IMR-90 (cell line): ENCODE data around the gene CNGB1.

Source experiments
- BHLHE40 ChIP-seq: fragments of 150-350 bp; IDR thresholded peaks from 2 replicates; pipeline ENCODE4 v1.6.1; 2016; ENCODE audit warnings: mild to moderate bottlenecking, low read depth, low read length
- CEBPB ChIP-seq: IDR thresholded peaks from 2 replicates; pipeline ENCODE4 v1.6.1; 2012; ENCODE audit warnings: low read depth, low read length, improper control_type of control experiment
- CHD1 ChIP-seq: IDR thresholded peaks from 2 replicates; pipeline ENCODE4 v1.6.1; 2012; ENCODE audit warnings: low read depth, low read length, improper control_type of control experiment
- CTCF ChIP-seq: conservative IDR thresholded peaks from 2 replicates; pipeline ENCODE4 v1.5.1; 2012; ENCODE audit warnings: mild to moderate bottlenecking, low read depth, low read length, improper control_type of control experiment
- FOS ChIP-seq: fragments of 150-350 bp; IDR thresholded peaks from 2 replicates; pipeline ENCODE4 v1.6.1; 2016; ENCODE audit warnings: low read depth, low read length
- MXI1 ChIP-seq: IDR thresholded peaks from 2 replicates; pipeline ENCODE4 v1.6.1; 2012; ENCODE audit warnings: low read depth, mild to moderate bottlenecking, low read length, moderate library complexity, borderline replicate concordance
- NFE2L2 ChIP-seq: fragments of 150-350 bp; IDR thresholded peaks from 2 replicates; pipeline ENCODE4 v1.6.1; 2016; ENCODE audit warnings: low read depth, mild to moderate bottlenecking, low read length
- POLR2A ChIP-seq: IDR thresholded peaks from 2 replicates; pipeline ENCODE4 v1.6.1; 2012; ENCODE audit warnings: mild to moderate bottlenecking, low read depth, low read length
- RFX5 ChIP-seq: IDR thresholded peaks from 2 replicates; pipeline ENCODE4 v1.8.0; 2012; ENCODE audit warnings: low read depth, mild to moderate bottlenecking, low read length, moderate library complexity
- SMC3 ChIP-seq: fragments of 150-350 bp; IDR thresholded peaks from 2 replicates; pipeline ENCODE4 v1.6.1; 2016; ENCODE audit warnings: low read depth, mild to moderate bottlenecking, antibody characterized with exemption, low read length, moderate library complexity
- TF ChIP-seq, protein P1 (sequence below): fragments of 150-350 bp; IDR thresholded peaks from 2 replicates; pipeline ENCODE4 v1.6.1; 2016; ENCODE audit warnings: low read depth, mild to moderate bottlenecking, low read length, moderate library complexity, borderline replicate concordance

DNA sequence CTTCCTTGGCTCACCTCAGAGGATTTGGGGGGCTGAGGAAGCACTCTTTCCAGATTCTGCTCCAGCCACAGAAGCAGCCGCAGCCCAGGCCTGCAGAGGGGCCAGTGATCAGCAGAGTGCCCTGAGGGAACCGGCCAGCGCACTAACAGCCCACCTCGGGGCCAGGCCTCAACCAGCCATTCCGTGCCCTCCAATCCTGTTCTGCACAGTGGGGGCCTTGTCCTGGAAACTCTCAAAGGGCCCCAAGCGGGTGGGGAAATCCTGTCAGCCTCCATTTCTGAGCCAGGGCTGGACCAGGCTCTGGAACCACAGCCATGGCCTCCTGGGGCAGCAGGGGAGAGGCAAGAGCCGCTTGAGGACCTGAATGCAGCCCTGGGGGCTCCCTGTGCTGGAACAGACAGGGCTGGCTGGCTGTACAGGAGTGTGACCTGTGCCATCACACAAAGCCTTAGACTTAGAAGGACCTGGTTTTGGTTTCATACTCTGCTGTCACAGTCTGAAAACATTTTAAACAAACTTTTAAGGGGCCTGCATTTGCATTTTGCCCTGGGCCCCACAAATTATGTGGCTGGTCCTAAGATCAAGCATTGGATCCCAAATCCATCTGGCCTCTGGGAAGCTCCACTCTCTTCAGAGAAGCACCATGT lies 10.0 kb downstream of the CNGB1 start:
- no peak for TF ChIP-seq CTCF
- TF ChIP-seq POLR2A: no peak
- TF ChIP-seq MXI1: no peak
- no peak for TF ChIP-seq CEBPB
- TF ChIP-seq, protein P1, sequence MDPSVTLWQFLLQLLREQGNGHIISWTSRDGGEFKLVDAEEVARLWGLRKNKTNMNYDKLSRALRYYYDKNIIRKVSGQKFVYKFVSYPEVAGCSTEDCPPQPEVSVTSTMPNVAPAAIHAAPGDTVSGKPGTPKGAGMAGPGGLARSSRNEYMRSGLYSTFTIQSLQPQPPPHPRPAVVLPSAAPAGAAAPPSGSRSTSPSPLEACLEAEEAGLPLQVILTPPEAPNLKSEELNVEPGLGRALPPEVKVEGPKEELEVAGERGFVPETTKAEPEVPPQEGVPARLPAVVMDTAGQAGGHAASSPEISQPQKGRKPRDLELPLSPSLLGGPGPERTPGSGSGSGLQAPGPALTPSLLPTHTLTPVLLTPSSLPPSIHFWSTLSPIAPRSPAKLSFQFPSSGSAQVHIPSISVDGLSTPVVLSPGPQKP: no peak
- no peak for TF ChIP-seq SMC3
- TF ChIP-seq CHD1: no peak
- TF ChIP-seq NFE2L2: no peak
- no peak for TF ChIP-seq RFX5
- no peak for TF ChIP-seq BHLHE40
- TF ChIP-seq FOS: no peak
